DOHH2 (cell line): ENCODE results near the gene SLC35G2.
"Not testable (repeated sequence)": the region's sequence is repeated elsewhere in the genome, so short reads cannot be mapped to it uniquely, and the experiment has no call there.

Source experiments
- H3F3A ChIP-seq: fragments of 200-600 bp; sonication (generic), shearing (Covaris generic); 2 replicates; pipeline ENCODE4 v1.6.0; 2016; ENCODE audit warnings: antibody characterized with exemption, mild to moderate bottlenecking; ENCODE audit not compliant: control insufficient read depth, insufficient read depth
- H3K27ac ChIP-seq: fragments of 200-600 bp; sonication (generic); 2 replicates; pipeline ENCODE4 v1.5.1; 2014; ENCODE audit warnings: low read depth, mild to moderate bottlenecking, low read length, moderate library complexity
- H3K27me3 ChIP-seq: fragments of 200-600 bp; sonication (generic); 2 replicates; pipeline ENCODE4 v1.6.1; 2014; ENCODE audit warnings: mild to moderate bottlenecking, low read length, mixed read lengths; ENCODE audit not compliant: control insufficient read depth
- H3K36me3 ChIP-seq: fragments of 200-600 bp; sonication (generic); 2 replicates; pipeline ENCODE4 v1.6.1; 2014; ENCODE audit warnings: mild to moderate bottlenecking, low read length, moderate library complexity, mixed read lengths; ENCODE audit not compliant: control insufficient read depth
- H3K4me1 ChIP-seq: fragments of 200-600 bp; sonication (generic); 2 replicates; pipeline ENCODE4 v1.6.1; 2014; ENCODE audit warnings: mild to moderate bottlenecking, low read length, mixed read lengths; ENCODE audit not compliant: control insufficient read depth
- H3K4me2 ChIP-seq: fragments of 200-600 bp; sonication (generic); 2 replicates; pipeline ENCODE4 v1.6.0; 2014; ENCODE audit warnings: mild to moderate bottlenecking, low read length, moderate library complexity
- H3K4me3 ChIP-seq: fragments of 200-600 bp; sonication (generic); 2 replicates; pipeline ENCODE4 v1.5.1; 2014; ENCODE audit warnings: mild to moderate bottlenecking, low read length, mixed read lengths
- H3K79me2 ChIP-seq: fragments of 200-600 bp; sonication (generic); 2 replicates; pipeline ENCODE4 v1.6.1; 2014; ENCODE audit warnings: mild to moderate bottlenecking, low read length, mixed read lengths; ENCODE audit not compliant: control insufficient read depth
- H3K9me2 ChIP-seq: fragments of 200-600 bp; sonication (generic); replicated peaks from 2 replicates; pipeline ENCODE4 v1.6.1; 2014; ENCODE audit warnings: mild to moderate bottlenecking, low read length, mixed read lengths; ENCODE audit not compliant: control insufficient read depth
- H3K9me3 ChIP-seq: fragments of 200-600 bp; sonication (generic); 2 replicates; pipeline ENCODE4 v1.6.1; 2014; ENCODE audit warnings: antibody characterized with exemption, low read length, mixed read lengths; ENCODE audit not compliant: control insufficient read depth, insufficient read depth
- H4K20me1 ChIP-seq: fragments of 200-600 bp; sonication (generic); 2 replicates; pipeline ENCODE4 v1.6.0; 2014; ENCODE audit warnings: low read depth, mild to moderate bottlenecking, antibody characterized with exemption, low read length, moderate library complexity; ENCODE audit not compliant: control insufficient read depth, insufficient read depth
- CTCF ChIP-seq: fragments of 200-600 bp; sonication (generic); IDR thresholded peaks from one replicate; pipeline ENCODE4 v1.5.1; 2014; ENCODE audit warnings: antibody characterized with exemption, mild to moderate bottlenecking, low read depth, low read length; ENCODE audit not compliant: poor library complexity, severe bottlenecking
- EZH2phosphoT487 ChIP-seq: fragments of 200-600 bp; sonication (generic); IDR thresholded peaks from 2 replicates; pipeline ENCODE4 v1.6.1; 2017; ENCODE audit warnings: borderline replicate concordance, mild to moderate bottlenecking, antibody characterized with exemption, low read length, moderate library complexity, mixed read lengths

Gene SLC35G2

DNA sequence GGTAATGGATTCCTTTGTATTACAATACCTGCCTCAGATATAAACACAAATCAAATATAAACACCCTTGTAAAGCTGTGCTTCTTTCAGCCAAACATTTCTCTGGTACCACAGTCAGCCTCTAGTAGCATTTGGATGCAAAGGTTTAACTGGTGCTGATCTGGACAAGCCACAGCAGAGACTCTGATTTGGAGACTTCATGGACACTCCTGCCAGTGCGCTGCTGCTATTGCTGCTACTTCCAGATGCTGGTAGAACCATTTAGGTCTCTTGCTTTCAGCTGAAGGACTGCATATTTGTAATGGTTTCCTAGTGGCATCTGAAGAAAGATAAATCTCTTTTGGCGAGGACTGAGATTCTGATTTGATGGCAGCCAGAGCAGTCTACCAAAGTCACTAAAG, 80.0 kb downstream of the SLC35G2 start:
- Histone ChIP-seq H3K4me3 (0 out of 2 replicates have a peak overlapping the region, but pooled peaks have one; percentile 4), H3K9me2 (no peaks in the 10 kb centered on the region), H3K36me3 (peaks cover 19% of the 10 kb centered on the region), H3K27ac (peak overlapping the region; percentile 81), H3K4me1 (peaks cover 93% of the 10 kb centered on the region), H4K20me1 (no peaks in the 10 kb centered on the region), H3K4me2 (peak overlapping the region; percentile 53), H3K79me2 (peaks cover 100% of the 10 kb centered on the region), H3F3A (peaks cover 31% of the 10 kb centered on the region), H3K9me3 (peaks cover 13% of the 10 kb centered on the region; the same call in 1 of the 2 replicates), H3K27me3 (no peaks in the 10 kb centered on the region)
- no peak for TF ChIP-seq CTCF
- TF ChIP-seq EZH2phosphoT487: no peak

GRCh38 chr3:136899622-136900158, 80.8 kb downstream of the SLC35G2 start:
- Histone ChIP-seq H3K27me3 (no peaks in the 10 kb centered on the region), H3K4me1 (peaks cover 86% of the 10 kb centered on the region), H3K27ac (peak overlapping the region; percentile 72), H3K36me3 (peaks cover 19% of the 10 kb centered on the region), H3K79me2 (peaks cover 100% of the 10 kb centered on the region), H3K4me3 (peak overlapping the region; percentile 46), H3F3A (peaks cover 31% of the 10 kb centered on the region), H3K4me2 (peak overlapping the region; percentile 73), H3K9me3 (peaks cover 17% of the 10 kb centered on the region; the same call in 1 of the 2 replicates), H4K20me1 (no peaks in the 10 kb centered on the region), H3K9me2 (no peaks in the 10 kb centered on the region)
- TF ChIP-seq CTCF (no peak), EZH2phosphoT487 (no peak)

- H3K79me2 ChIP-seq: peaks cover 100% of the 10 kb centered on the region
- not testable (repeated sequence) for H3K9me2 ChIP-seq, H3K27me3 ChIP-seq, H4K20me1 ChIP-seq
- H3K4me2 ChIP-seq: peak overlapping the region; percentile 73
- H3K4me3 ChIP-seq: peak overlapping the region; percentile 46
- peaks cover 31% of the 10 kb centered on the region for H3F3A ChIP-seq
- peaks cover 84% of the 10 kb centered on the region for H3K4me1 ChIP-seq
- peak overlapping the region; percentile 72 for H3K27ac ChIP-seq
- peaks cover 17% of the 10 kb centered on the region; the same call in 1 of the 2 replicates for H3K9me3 ChIP-seq
- H3K36me3 ChIP-seq: peaks cover 23% of the 10 kb centered on the region
These were observed 81.8 kb downstream of the SLC35G2 start for GRCh38 chr3:136900694-136901093.

DNA sequence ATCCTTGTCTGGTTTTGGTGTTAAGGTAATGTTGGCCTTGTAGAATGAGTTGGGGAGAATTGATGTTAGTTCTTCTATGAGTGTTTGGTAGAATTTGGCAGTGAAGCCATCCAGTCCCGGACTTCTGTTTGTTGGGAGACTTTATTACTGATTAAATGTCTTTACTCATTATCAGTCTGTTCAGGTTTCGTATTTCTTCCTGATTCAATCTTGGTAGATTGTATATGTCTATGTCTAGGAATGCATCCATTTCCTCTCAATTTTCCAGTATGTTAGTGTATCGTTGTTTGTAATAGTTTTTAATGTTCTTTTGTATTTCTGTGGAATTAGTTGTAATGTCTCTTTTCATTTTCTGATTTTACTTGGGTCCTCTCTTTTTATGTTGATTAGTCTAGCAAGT, 82.5 kb downstream of the SLC35G2 start:
- Histone ChIP-seq H3K9me3 (peaks cover 17% of the 10 kb centered on the region; the same call in 1 of the 2 replicates), H4K20me1 (no peaks in the 10 kb centered on the region), H3K27me3 (no peaks in the 10 kb centered on the region), H3F3A (peaks cover 31% of the 10 kb centered on the region), H3K4me2 (peak overlapping the region; percentile 73), H3K4me1 (peaks cover 79% of the 10 kb centered on the region), H3K4me3 (peak overlapping the region; percentile 46), H3K79me2 (peaks cover 100% of the 10 kb centered on the region), H3K9me2 (no peaks in the 10 kb centered on the region), H3K36me3 (peaks cover 23% of the 10 kb centered on the region), H3K27ac (peak overlapping the region; percentile 72)
- TF ChIP-seq CTCF (no peak), EZH2phosphoT487 (no peak)

- H3F3A ChIP-seq: peaks cover 29% of the 10 kb centered on the region
- H3K9me2 ChIP-seq, H3K27me3 ChIP-seq, H4K20me1 ChIP-seq: not testable (repeated sequence)
- peaks cover 100% of the 10 kb centered on the region for H3K79me2 ChIP-seq
- peaks cover 17% of the 10 kb centered on the region; the same call in 1 of the 2 replicates for H3K9me3 ChIP-seq
- peak overlapping the region; percentile 46 for H3K4me3 ChIP-seq
- peak overlapping the region; percentile 72 for H3K27ac ChIP-seq
- H3K36me3 ChIP-seq: peaks cover 23% of the 10 kb centered on the region
- H3K4me2 ChIP-seq: peak overlapping the region; percentile 73
- H3K4me1 ChIP-seq: peaks cover 75% of the 10 kb centered on the region
These were observed 83.6 kb downstream of the SLC35G2 start for GRCh38 chr3:136902530-136902929.
